ENCODE measurements around the gene FAM210B.

The FAM210B gene

GRCh38 chr20:56380375-56380774 is 21.6 kb downstream of the FAM210B start:
- peaks cover 97% of the 10 kb centered on the region for H3K36me3 ChIP-seq (ENCODE audit: low read depth)
- H3K9me3 ChIP-seq (ENCODE audit: severe bottlenecking), result no peaks in the 10 kb centered on the region
- TF ChIP-seq CTCF (IDR thresholded peaks at IDR 0.05; ENCODE audit: poor library complexity, severe bottlenecking), result no peak
- H3K27ac ChIP-seq (ENCODE audit: poor library complexity, severe bottlenecking), result no peak overlapping the region
- no peaks in the 10 kb centered on the region for H3K4me1 ChIP-seq (ENCODE audit: insufficient read depth, poor library complexity, severe bottlenecking)
- H3K4me3 ChIP-seq (ENCODE audit: severe bottlenecking), result no peak overlapping the region
- DNase-seq (ENCODE audit: low spot score) (no peak), ATAC-seq (ENCODE audit: low read depth) (no peak)
- no peaks in the 10 kb centered on the region for H3K27me3 ChIP-seq (ENCODE audit: insufficient read depth, poor library complexity, severe bottlenecking)

GRCh38 chr20:56381501-56381900 is 22.7 kb downstream of the FAM210B start:
- Histone ChIP-seq H3K27me3 (ENCODE audit: insufficient read depth, poor library complexity, severe bottlenecking) (no peaks in the 10 kb centered on the region), H3K36me3 (ENCODE audit: low read depth) (peaks cover 97% of the 10 kb centered on the region), H3K4me3 (ENCODE audit: severe bottlenecking) (no peak overlapping the region), H3K4me1 (ENCODE audit: insufficient read depth, poor library complexity, severe bottlenecking) (no peaks in the 10 kb centered on the region), H3K9me3 (ENCODE audit: severe bottlenecking) (no peaks in the 10 kb centered on the region), H3K27ac (ENCODE audit: poor library complexity, severe bottlenecking) (no peak overlapping the region)
- DNase-seq (ENCODE audit: low spot score) (no peak), ATAC-seq (ENCODE audit: low read depth) (no peak)
- no peak for TF ChIP-seq CTCF (IDR thresholded peaks at IDR 0.05; ENCODE audit: poor library complexity, severe bottlenecking)

- Histone ChIP-seq H3K4me3 (ENCODE audit: severe bottlenecking) (no peak overlapping the region), H3K9me3 (ENCODE audit: severe bottlenecking) (no peaks in the 10 kb centered on the region), H3K4me1 (ENCODE audit: insufficient read depth, poor library complexity, severe bottlenecking) (no peaks in the 10 kb centered on the region), H3K36me3 (ENCODE audit: low read depth) (peaks cover 97% of the 10 kb centered on the region), H3K27me3 (ENCODE audit: insufficient read depth, poor library complexity, severe bottlenecking) (no peaks in the 10 kb centered on the region), H3K27ac (ENCODE audit: poor library complexity, severe bottlenecking) (no peak overlapping the region)
- DNase-seq (ENCODE audit: low spot score) (no peak), ATAC-seq (ENCODE audit: low read depth) (no peak)
- TF ChIP-seq CTCF (IDR thresholded peaks at IDR 0.05; ENCODE audit: poor library complexity, severe bottlenecking), result no peak
These were observed 23.9 kb downstream of the FAM210B start for GRCh38 chr20:56382696-56383095.

GRCh38 chr20:56383334-56383733 is 24.6 kb downstream of the FAM210B start:
- no peaks in the 10 kb centered on the region for H3K4me1 ChIP-seq (ENCODE audit: insufficient read depth, poor library complexity, severe bottlenecking)
- H3K4me3 ChIP-seq (ENCODE audit: severe bottlenecking), result no peak overlapping the region
- DNase-seq (ENCODE audit: low spot score) (no peak), ATAC-seq (ENCODE audit: low read depth) (no peak; the same call in 2 of the 3 replicates)
- H3K27ac ChIP-seq (ENCODE audit: poor library complexity, severe bottlenecking), result no peak overlapping the region
- peaks cover 97% of the 10 kb centered on the region for H3K36me3 ChIP-seq (ENCODE audit: low read depth)
- no peak for TF ChIP-seq CTCF (IDR thresholded peaks at IDR 0.05; ENCODE audit: poor library complexity, severe bottlenecking)
- H3K27me3 ChIP-seq (ENCODE audit: insufficient read depth, poor library complexity, severe bottlenecking), result no peaks in the 10 kb centered on the region
- no peaks in the 10 kb centered on the region for H3K9me3 ChIP-seq (ENCODE audit: severe bottlenecking)

- Histone ChIP-seq H3K27ac (ENCODE audit: poor library complexity, severe bottlenecking) (no peak overlapping the region), H3K36me3 (ENCODE audit: low read depth) (peaks cover 100% of the 10 kb centered on the region), H3K27me3 (ENCODE audit: insufficient read depth, poor library complexity, severe bottlenecking) (no peaks in the 10 kb centered on the region), H3K9me3 (ENCODE audit: severe bottlenecking) (no peaks in the 10 kb centered on the region), H3K4me3 (ENCODE audit: severe bottlenecking) (no peak overlapping the region), H3K4me1 (ENCODE audit: insufficient read depth, poor library complexity, severe bottlenecking) (no peaks in the 10 kb centered on the region)
- ATAC-seq (ENCODE audit: low read depth) (no peak), DNase-seq (ENCODE audit: low spot score) (no peak)
- TF ChIP-seq CTCF (IDR thresholded peaks at IDR 0.05; ENCODE audit: poor library complexity, severe bottlenecking), result no peak
These were observed 26.4 kb downstream of the FAM210B start for GRCh38 chr20:56385130-56385529.
